ENCODE data around the gene PNCK. TPM values are rescaled to one million over a fixed set of nuclear protein-coding genes. Genes with fewer than 3 reads are reported as not detected.
A peak's percentile ranks its signal among the peaks of the same experiment; 100 is the strongest.
"Not testable (repeated sequence)": the region's sequence is repeated elsewhere in the genome, so short reads cannot be mapped to it uniquely, and the experiment has no call there.

The PNCK gene
- total RNA-seq, 3 donors from 2014 or later, result 0.26 to 0.71 (median 0.51) TPM

DNA sequence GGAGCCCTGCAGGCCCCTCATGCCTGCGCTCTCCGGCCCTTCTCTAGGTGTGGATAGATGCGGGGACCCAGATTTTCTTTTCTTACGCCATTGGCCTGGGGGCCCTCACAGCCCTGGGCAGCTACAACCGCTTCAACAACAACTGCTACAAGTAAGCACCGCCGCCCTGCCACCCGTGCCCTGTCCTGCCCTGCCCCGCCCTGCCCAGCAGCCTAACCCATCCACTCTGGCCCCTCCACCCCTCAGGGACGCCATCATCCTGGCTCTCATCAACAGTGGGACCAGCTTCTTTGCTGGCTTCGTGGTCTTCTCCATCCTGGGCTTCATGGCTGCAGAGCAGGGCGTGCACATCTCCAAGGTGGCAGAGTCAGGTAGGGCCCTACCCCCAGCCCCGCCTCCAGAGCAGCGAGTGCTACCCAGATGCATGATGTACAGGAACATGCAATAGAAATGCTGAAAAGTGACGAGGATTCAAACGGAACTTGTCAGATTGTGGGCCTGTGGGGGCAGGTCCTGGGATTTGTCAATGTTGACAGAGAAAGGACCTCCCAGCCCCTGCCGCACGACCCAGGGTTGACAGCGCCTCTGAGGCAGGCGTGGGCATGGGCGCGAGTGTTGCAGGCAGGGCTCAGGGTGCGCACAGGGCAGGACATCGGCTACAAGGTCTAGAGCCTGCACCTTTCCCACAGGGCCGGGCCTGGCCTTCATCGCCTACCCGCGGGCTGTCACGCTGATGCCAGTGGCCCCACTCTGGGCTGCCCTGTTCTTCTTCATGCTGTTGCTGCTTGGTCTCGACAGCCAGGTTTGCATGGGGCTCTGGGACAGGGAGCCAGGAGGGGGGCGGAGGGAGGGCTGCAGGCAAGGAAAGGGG is 19.8 kb upstream of the PNCK start:
- no peaks in the 10 kb centered on the region for H3K4me1 Mint-ChIP-seq (ENCODE audit: low read depth)
- H3K36me3 Mint-ChIP-seq (ENCODE audit: insufficient read depth), result peaks cover 10% of the 10 kb centered on the region
- H3K4me3 Mint-ChIP-seq, result no peak overlapping the region
- ATAC-seq (no peak), DNase-seq (no peak)
- no peaks in the 10 kb centered on the region for H3K9me3 Mint-ChIP-seq
- no peaks in the 10 kb centered on the region for H3K27me3 Mint-ChIP-seq (ENCODE audit: low read depth)

GRCh38 chrX:153692611-153693156 is 19.1 kb upstream of the PNCK start:
- Mint-ChIP-seq H3K4me1 (ENCODE audit: low read depth) (no peaks in the 10 kb centered on the region), H3K4me3 (no peak overlapping the region), H3K9me3 (no peaks in the 10 kb centered on the region), H3K27me3 (ENCODE audit: low read depth) (no peaks in the 10 kb centered on the region), H3K36me3 (ENCODE audit: insufficient read depth) (peaks cover 10% of the 10 kb centered on the region)
- no peak for DNase-seq
- ATAC-seq, result no peak

DNA sequence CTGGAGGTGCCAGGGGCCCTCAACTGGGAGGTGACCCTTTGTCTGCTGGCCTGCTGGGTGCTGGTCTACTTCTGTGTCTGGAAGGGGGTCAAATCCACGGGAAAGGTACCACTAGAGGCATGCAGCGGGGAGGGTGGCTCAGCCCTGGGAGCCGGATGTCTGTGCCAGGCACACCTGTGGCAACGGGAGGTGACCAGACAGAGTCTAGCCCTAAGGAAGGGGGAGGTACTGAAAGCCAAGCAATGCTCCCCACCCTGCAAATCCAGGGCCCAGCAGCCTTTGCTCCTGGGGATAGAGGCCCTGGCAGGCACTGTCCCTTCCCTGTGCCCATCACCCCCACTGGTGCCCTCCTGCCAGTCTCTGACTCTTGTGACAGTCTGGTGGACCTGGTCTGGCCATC is 18.4 kb upstream of the PNCK start:
- Mint-ChIP-seq H3K36me3 (ENCODE audit: insufficient read depth) (peaks cover 3% of the 10 kb centered on the region), H3K4me3 (no peak overlapping the region), H3K4me1 (ENCODE audit: low read depth) (no peaks in the 10 kb centered on the region), H3K9me3 (no peaks in the 10 kb centered on the region), H3K27me3 (ENCODE audit: low read depth) (no peaks in the 10 kb centered on the region)
- ATAC-seq (no peak), DNase-seq (no peak)

- ATAC-seq; DNase-seq; H3K27me3 Mint-ChIP-seq (ENCODE audit: low read depth); H3K36me3 Mint-ChIP-seq (ENCODE audit: insufficient read depth); H3K4me1 Mint-ChIP-seq (ENCODE audit: low read depth); H3K9me3 Mint-ChIP-seq; H3K4me3 Mint-ChIP-seq: not testable (repeated sequence)
Observed at GRCh38 chrX:153691032-153691827, 17.6 kb upstream of the PNCK start.

DNA sequence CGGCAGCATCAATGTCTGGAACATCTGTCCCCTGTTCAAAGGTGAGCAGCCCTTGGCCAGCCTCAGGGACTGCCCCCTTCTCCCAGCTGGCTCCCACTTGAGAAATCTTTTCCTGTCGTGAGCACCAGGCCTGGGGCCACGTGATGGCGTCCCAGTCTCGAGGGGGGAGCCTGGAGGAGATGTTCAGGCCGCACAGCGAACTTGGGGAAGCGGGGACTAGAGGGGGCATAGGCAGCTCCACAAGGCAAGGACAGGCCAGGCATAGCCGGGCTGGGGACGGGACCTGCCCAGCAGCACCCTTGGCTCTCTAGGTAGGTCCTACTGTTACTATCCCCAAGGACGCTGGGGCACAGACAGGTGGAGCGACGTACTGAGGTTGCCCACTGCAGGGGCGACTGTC is 16.9 kb upstream of the PNCK start:
- Mint-ChIP-seq H3K4me3 (peak overlapping the region; percentile 16), H3K9me3 (no peaks in the 10 kb centered on the region), H3K4me1 (ENCODE audit: low read depth) (no peaks in the 10 kb centered on the region), H3K36me3 (ENCODE audit: insufficient read depth) (no peaks in the 10 kb centered on the region), H3K27me3 (ENCODE audit: low read depth) (peaks cover 8% of the 10 kb centered on the region)
- DNase-seq, result no peak
- no peak for ATAC-seq

DNA sequence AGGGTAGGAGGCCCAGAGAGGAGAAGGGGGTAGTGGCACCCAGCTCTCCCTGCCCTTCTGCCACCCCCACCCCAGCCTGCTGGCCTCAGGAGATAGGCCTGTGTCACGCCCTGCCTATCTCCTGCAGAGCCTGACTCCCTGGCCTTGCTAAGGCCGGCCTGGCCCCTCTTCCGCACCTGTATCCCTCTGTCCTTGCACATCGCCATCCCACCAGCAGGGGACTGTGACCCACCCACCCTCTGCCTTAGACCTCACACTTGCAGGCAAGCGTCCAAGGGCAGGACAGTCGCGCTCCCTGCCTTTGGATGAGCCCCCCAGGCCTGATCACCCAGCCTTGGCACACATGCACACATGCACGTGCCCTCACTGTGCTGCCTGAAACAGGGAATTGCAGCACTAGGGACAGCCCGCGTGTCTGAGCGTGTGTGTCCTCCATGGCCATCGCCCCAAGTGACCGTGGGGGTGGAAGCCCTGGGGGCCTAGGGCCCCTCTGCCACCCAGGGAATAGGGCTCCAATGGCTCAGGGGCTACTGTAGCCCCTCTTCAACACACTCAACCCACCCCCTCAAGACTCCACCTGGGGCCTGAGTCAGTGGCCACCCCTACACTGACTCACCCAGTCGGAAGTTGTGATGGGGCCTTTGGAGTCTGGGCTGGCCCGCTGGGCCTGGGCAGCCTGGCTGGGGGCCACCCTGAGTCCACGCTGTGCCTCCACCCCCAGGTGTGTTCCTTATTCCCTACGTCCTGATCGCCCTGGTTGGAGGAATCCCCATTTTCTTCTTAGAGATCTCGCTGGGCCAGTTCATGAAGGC is 16.2 kb upstream of the PNCK start:
- no peaks in the 10 kb centered on the region for H3K9me3 Mint-ChIP-seq
- no peak for DNase-seq
- no peaks in the 10 kb centered on the region for H3K36me3 Mint-ChIP-seq (ENCODE audit: insufficient read depth)
- no peaks in the 10 kb centered on the region for H3K4me1 Mint-ChIP-seq (ENCODE audit: low read depth)
- no peak for ATAC-seq
- H3K27me3 Mint-ChIP-seq (ENCODE audit: low read depth), result peaks cover 8% of the 10 kb centered on the region
- H3K4me3 Mint-ChIP-seq, result peak overlapping the region; percentile 16

DNA sequence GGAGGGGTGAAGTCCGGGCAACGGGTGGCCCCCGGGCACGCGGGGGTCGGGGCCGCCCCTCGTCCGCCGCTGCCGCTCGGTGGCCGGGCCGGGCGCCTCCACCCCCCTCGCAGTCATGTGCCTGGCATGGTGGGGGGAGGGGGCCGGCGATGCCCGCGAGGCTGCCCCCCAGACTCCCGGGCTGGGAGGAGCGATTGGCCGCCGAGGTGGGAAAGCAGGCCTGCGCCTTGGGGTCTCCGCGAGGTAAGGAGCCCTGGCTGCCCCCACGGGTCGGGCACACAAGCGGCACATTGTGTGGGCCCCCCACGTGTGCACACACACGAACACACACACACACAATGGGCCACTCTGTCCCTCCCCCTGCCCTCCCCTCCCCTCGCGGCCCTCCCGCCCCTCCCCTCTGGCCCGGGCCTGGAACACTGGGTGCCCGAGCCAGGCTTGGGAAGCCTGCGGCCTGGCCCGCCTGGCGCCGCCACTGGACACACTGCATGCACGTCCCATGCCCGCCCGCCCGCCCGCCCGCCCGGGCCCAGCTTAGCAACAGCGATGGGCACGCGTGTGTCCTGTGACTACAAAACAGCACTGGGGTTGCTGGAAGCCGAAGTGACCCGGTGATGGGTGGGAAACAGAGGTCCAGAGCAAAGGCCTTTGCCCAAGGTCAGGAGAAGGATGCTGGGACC is 15.4 kb upstream of the PNCK start:
- no peaks in the 10 kb centered on the region for H3K36me3 Mint-ChIP-seq (ENCODE audit: insufficient read depth)
- DNase-seq (no peak), ATAC-seq (no peak)
- H3K27me3 Mint-ChIP-seq (ENCODE audit: low read depth), result peaks cover 8% of the 10 kb centered on the region
- no peaks in the 10 kb centered on the region for H3K9me3 Mint-ChIP-seq
- no peaks in the 10 kb centered on the region for H3K4me1 Mint-ChIP-seq (ENCODE audit: low read depth)
- H3K4me3 Mint-ChIP-seq, result no peak overlapping the region

- no peak overlapping the region for H3K4me3 Mint-ChIP-seq
- no peaks in the 10 kb centered on the region for H3K36me3 Mint-ChIP-seq (ENCODE audit: insufficient read depth)
- ATAC-seq, result no peak
- H3K27me3 Mint-ChIP-seq (ENCODE audit: low read depth), result peaks cover 8% of the 10 kb centered on the region
- H3K9me3 Mint-ChIP-seq, result no peaks in the 10 kb centered on the region
- no peaks in the 10 kb centered on the region for H3K4me1 Mint-ChIP-seq (ENCODE audit: low read depth)
- DNase-seq, result no peak
Observed at GRCh38 chrX:153688506-153688905, 14.9 kb upstream of the PNCK start.

- H3K36me3 Mint-ChIP-seq (ENCODE audit: insufficient read depth), result no peaks in the 10 kb centered on the region
- ATAC-seq (peak; percentile 19 to 22), DNase-seq (no peak)
- H3K4me3 Mint-ChIP-seq, result no peak overlapping the region
- no peaks in the 10 kb centered on the region for H3K4me1 Mint-ChIP-seq (ENCODE audit: low read depth)
- peaks cover 8% of the 10 kb centered on the region for H3K27me3 Mint-ChIP-seq (ENCODE audit: low read depth)
- no peaks in the 10 kb centered on the region for H3K9me3 Mint-ChIP-seq
Observed at GRCh38 chrX:153688071-153688470, 14.5 kb upstream of the PNCK start.

GRCh38 chrX:153687121-153688039 is 13.8 kb upstream of the PNCK start, which contains the start of gene SLC6A8:
Gene SLC6A8 (plus strand): TSS chrX:153687926. CDS start chrX:153688575, 649 bp downstream.
- H3K4me3 Mint-ChIP-seq, result peak within 1 kb of the TSS; percentile 71
- no peaks in the 10 kb centered on the region for H3K4me1 Mint-ChIP-seq (ENCODE audit: low read depth)
- ATAC-seq, result peak; percentile 25 to 51
- H3K36me3 Mint-ChIP-seq (ENCODE audit: insufficient read depth), result no peaks in the 10 kb centered on the region
- peak; percentile 28 for DNase-seq
- H3K27me3 Mint-ChIP-seq (ENCODE audit: low read depth), result peaks cover 8% of the 10 kb centered on the region
- H3K9me3 Mint-ChIP-seq, result no peaks in the 10 kb centered on the region

GRCh38 chrX:153686711-153687110 is 13.1 kb upstream of the PNCK start:
- Mint-ChIP-seq H3K4me3 (peak overlapping the region; percentile 33), H3K36me3 (ENCODE audit: insufficient read depth) (no peaks in the 10 kb centered on the region), H3K27me3 (ENCODE audit: low read depth) (peaks cover 8% of the 10 kb centered on the region), H3K4me1 (ENCODE audit: low read depth) (no peaks in the 10 kb centered on the region), H3K9me3 (no peaks in the 10 kb centered on the region)
- no peak for DNase-seq
- no peak for ATAC-seq

DNA sequence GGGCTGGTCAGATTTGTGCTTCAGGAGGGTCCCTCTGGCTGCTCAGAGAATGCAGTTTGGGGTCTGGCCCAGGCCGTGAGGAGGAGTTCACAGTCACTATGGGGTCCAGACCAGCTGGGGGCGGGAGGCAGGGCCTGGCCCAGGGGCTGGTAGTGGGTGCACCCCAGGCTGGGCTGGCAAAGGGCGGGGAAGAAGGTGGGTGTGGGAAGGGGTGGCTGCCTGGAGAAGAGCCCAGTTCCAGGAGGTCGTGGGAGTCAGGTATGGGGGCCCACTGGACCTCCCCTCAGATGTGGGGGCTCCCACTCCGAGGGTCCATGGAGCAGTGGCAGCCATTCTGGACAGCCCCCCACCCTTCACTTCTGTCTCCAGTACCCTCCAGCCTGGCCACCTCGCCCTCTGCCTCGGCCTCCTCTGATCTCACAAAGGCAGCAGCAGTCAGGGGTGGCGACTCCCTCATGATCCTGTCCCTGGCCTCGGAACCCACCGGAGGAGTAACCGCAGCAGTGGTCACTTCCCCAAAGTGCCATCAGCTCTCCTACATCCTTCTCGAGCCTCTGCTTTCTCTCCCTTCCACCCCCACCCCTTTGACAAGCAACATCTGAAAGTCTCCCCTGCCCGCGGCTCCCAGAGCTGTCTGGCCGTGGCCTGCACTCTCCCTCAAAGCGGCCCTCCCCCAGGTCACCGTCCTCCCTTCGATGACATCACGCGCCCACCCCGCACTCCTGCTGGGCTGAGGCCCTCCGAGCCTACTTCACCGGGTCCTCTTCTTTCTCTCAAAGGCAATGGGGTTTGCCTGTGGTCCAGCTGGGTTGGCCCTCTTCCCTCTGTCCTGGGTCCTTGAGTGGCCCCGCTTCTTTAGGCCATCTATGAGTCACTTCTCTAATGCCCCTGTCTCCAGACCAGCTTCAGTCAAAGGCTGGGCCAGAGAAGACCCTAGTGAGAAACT is 12.4 kb upstream of the PNCK start:
- H3K36me3 Mint-ChIP-seq (ENCODE audit: insufficient read depth), result no peaks in the 10 kb centered on the region
- H3K4me3 Mint-ChIP-seq, result peak overlapping the region; percentile 33
- no peak for DNase-seq

More for the DNA sequence above, 12.4 kb upstream of the PNCK start:
- ATAC-seq, result no peak
- H3K9me3 Mint-ChIP-seq, result no peaks in the 10 kb centered on the region
- peaks cover 8% of the 10 kb centered on the region for H3K27me3 Mint-ChIP-seq (ENCODE audit: low read depth)
- H3K4me1 Mint-ChIP-seq (ENCODE audit: low read depth), result no peaks in the 10 kb centered on the region
